HG02885 (cell line): ENCODE results near the gene IL21R.
"Not testable (repeated sequence)": the region's sequence is repeated elsewhere in the genome, so short reads cannot be mapped to it uniquely, and the experiment has no call there.

ENCODE experiments used
- ATAC-seq: cut with Tn5 transposase; IDR thresholded peaks from one replicate; pipeline ENCODE4 v1.9.1; 2021; ENCODE audit warnings: mild to moderate bottlenecking; ENCODE audit not compliant: unreplicated experiment, poor library complexity

The IL21R gene

DNA sequence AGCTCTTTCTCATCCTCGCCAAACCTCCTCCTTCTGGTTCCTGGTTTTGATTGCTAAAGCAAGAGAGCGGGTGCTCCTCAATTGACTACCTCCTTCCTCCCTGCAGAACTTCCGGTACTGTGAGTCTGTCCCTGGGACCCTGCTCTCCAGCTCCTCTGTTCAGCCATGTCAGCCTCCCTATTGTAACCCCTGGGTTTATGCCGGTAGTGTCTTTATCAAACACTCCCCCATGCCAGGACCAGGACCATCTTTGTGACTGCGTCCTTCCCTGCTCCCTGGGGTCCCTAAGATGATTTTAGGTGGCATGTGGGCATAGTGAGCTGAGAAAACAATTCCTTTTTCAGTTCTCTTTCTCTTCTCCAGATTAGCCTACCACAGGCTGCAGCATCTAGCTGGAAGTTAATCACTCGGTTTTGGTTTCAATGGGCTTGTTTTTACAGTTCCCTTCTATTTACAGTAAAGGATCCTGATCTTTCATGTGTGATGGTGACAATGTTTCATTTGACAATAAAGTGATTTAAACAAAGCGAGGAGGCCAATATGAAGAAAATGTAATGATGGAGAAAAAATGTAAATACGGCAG, 27.7 kb upstream of the IL21R start:
- peak; percentile 24 for ATAC-seq

DNA sequence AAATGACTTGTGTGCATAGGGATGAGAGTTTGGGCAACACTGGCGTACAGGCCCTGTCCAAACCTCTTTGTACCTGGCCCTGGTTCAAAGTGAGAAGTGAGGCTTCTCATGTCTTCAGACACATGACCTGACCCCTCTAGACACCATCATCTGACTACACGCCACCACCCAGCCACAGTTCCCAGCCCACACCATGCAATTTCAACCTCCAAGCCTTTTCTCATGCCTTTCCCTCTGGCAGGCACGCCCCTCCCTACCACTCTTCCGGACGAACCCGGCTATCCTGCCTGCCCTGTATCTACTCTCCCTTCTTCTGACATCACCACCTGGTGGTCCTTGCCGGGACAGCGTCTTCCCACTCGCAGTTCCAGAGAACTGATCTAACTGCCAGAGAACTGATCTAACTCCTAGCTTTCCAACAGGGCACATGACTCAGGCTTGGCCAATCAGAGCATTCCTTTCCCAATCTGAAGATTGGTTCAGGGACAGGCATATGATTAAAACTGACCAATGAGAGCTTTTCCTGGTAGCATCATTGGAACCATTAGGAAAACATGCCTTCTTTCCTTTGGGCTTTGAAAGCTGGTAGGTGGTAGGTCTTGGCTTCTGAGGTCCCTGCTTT, 27.1 kb upstream of the IL21R start:
- peak; percentile 48 for ATAC-seq

DNA sequence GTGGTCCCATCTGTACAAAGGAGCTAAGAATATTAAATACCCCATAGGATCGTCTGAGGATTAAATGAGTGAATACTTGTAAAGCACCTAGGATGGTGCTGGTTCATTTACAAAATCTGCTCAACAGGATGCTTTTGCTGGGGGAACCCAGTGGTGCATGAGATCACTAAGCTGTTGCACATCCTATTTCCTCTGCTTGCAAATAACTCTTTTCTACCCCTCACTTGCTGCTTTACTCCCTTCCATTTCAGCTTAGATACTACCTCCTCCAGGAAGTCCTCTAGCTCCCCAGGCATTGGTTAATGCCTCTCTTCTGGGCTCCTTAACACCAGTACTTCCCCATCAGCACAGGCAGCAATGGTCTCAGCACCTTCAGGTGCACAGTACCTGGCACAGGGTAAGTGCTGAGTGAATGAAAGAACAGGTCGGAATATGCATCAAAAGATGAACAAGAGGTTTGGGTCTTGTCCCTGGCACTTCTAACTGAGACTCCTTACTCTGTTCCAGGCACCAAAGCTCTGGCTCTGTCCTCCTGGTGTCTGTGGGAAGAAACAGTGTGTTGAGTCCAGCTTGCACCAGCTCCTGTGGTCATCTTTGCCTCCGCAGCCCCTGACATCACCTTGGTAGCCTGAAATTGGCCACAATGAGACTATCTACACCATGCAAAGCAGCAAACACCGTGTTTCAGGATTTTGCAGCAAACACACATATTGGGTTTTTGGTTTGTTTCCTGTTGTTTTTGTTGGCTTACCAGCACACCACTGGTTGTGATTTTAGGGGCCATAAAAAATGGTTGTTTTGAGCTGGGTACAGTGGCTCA, 24.1 kb upstream of the IL21R start:
- ATAC-seq = peak; percentile 43

DNA sequence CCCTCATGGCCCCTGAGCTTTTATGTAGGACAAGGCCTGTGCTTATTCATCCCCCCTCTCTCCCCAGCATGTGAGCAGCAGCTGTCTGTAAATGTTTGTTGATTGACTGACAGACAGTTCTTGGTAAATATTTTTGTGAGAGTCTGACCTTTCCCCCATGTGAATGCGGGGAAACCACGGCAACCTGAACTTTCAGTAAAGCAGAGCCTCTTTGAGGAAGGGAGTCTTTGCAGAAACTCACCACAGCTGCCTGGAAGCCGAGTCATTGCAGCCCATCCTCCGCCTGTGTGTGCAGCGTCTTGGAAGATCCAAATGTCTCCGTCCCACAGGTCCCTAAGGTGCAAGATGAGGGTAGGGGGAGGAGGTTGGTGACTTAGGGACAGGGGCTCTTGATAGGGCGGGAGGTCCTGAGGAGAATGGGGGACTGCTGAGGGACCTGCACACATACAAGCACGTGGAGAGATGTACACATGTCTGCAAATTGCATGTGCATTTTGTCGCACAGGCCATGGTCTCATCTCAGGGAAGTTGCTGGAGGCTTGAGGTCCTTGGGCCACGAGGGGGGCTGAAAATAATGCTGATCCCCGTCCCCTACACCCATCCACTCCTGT, 23.0 kb upstream of the IL21R start:
- no peak for ATAC-seq

DNA sequence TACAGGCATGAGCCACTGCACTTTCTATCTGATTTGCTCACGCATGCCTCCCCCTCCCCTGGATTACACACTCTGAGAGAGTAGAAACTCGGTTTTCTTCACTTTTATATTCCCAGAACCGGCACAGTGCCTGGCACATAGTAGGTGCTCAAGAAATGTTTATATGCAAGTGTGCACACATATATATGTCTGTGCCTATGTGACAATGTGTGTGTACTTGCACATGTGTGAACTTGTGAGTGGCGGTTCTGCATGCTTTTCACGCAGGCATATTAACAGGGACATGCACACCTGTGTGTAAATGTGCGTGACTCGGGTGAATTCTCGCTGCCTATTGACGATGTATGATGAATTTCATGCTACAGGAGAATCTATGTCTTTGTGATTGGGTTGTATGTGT, 22.1 kb upstream of the IL21R start:
- ATAC-seq = no peak

DNA sequence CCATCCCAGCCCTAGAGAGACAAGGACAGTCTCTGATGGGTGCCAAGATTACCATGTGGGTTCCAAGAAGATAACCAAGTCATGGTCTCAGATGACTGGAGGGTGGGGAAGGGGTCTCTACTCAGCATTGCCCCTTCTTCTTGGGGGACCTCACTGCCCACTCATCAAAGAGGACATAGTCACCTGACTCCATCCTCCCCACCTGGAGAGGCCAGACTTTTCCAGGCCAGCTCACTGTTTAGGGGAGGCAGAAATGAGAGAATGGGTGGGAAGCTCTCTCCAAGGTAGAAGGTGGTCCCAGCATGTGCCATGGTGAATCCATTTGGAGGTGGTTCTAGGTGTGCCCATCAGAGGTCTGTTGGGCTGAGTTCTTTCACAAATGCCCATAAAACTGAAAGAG, 20.7 kb upstream of the IL21R start:
- ATAC-seq = no peak

DNA sequence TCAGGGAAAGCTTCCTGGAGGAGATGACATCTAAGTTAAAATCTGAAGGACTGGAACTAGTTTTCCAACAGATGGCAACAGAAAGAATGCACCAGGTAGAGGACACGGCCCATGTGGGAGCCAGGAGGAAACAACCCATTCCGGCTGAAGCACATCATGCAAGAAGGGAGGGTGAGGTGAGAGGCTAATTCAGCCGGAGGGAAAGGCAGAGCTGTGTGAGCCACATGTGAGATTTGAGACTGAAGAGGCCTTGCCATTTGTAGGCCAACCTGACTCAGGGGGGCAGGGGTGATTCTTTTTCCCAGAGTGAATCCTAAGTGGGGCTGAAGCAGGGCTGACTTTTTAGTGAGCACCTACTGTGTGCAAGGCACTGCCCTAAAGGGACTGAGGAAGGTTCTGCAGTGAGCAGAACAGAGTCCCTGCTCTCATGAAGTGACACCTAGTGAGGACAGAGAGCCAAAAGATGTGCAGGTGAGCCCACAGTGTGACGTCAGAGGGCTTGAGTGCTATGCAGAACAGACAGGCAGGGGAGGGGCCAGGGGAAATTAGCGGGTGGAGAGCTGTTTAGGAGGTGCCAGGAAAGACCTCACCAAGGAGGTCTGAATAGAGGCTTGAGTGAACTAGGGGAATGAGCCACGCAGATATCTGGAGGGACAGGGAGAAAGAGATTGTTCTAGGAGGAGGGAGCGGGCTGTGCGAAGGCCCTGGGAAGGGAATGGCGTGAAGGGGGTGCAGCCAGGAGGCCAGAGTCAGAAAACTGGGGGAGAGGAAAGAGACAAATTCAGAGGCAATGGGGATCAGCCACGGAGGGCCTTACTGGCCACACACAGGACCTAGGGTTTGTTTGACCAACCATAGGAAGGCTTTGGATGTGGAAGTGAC, 19.8 kb upstream of the IL21R start:
- no peak for ATAC-seq

DNA sequence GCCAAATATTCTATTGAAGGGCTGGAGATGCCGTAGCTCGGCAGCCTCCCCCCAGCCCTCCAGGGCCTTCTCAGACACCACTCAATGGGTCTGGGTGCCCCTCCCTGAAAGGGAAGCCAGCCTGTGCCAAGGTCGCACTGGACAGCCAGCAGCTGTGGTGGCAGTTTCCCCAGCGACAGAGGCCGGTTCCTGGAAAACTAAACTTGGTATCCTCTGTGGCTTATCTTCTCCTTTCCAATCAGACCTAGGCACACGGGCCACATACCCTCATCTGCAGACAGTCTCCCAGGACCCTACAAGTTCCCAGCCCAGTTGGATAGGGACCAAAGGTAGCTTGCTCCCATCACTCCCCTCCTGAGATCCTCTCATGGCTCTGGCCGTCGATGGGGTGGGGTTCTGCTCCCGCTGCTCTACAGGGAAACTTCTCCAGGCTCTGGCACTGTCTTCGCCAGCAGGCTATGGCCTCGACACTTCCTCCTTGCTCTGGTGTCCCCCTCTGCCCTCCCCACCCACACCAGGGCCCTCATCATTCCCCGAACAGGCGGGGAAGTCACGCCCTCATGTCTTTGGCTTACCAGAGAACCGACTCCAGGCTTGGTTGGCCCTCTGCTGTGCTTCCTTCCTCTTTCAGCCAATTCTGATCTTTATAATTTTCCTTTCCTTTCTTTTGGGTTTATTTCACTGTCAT, 18.3 kb upstream of the IL21R start:
- no peak for ATAC-seq

DNA sequence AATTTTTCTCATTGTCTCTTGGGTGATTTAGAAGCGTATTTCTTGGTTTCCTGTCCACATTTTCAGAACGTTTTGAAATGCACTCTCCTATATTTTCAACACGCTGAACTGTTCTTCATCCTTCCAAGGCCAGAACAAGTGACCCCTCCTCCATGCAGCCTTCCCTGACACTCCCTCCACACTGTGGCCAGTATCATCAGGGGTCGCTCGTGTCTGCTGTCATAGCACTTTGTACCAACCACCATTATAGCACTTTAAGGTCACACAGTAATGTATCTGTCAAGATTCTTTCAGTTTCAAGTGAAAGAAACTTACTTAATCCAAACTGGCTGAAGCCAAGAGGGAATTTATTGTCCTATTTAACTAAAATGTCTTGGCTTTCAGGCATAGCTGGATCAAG, 17.5 kb upstream of the IL21R start:
- no peak for ATAC-seq

DNA sequence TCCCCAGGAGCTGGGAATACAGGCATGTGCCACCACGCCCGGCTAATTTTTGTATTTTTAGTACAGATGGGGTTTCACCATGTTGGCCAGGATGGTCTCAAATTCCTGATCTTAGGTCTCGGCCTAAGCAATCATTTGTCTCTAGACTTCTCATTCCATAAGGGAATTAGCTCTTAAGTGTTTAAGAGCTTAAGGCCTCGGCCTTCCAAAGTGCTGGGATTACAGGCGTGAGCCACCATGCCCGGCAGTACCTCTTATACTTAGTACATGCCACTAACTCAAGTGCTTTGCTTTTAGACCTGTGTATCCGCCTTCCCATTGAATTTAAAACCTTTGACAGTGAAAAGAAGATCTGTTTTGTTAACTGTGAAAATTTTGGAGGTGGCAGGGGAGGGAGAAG, 16.6 kb upstream of the IL21R start:
- ATAC-seq = no peak

DNA sequence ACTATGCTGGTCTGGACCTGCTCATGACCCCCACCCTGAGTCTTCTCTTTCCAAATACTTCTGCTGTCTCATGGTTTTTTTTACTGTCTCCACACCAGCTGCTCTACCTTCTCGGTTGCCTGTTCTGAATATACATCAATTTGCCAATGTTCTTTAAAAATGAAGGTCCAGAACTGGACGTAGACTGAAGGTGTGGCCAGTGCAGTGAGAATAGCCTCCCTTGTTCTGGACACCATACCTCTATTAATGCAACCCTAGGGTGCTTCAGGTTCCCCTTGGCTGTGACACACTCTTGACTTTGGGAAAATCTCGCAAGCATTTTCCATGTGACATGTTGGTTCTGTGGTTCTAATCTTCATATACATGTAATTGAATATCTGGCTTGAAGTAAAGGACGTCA, 15.3 kb upstream of the IL21R start:
- no peak for ATAC-seq

DNA sequence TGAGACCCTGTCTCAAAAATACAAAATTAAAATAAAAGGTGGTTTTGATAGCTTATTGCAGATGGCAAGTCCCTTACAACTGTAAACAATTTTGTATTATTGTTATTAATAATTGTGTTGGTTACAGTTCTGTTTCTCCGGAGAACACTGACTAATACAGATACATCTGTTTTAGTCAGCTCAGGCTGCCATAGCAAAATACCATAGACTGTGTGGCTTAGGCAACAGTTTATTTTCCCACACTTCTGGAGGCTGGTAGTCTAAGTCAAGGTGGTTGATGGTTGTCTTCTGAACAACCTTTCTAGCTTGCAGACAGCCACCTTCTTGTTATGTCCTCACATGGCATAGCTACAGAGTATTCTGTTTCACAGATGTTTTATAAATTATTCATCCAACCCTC, 14.2 kb upstream of the IL21R start:
- ATAC-seq = peak; percentile 92

DNA sequence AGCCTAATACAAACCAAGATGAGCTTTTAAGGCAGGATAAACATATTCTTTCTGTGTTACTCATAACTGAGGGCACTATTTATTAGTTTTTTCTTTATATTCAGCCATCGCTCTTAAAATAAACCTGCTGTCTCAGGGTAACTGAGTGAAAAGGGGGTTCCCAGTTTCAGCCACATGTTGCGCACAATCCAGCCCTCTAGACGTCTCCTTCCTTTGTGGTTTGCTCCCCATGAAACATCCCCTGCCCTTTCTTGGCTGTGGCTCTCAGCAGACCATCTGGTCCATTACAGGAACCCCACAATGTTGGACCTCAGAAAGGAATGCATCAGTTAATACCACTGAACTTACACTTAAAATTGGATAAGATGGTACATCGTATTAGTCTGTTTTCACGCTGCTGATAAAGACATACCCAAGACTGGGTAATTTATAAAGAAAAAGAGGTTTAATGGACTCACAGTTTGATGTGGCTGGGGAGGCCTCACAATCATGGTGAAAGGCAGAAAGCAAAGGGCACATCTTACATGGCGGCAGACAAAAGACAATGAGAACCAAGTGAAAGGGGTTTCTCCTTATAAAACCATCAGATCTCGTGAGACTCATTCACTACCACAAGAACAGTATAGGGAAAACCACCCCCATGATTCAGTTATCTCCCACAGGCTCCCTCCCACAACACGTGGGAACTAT, 12.6 kb upstream of the IL21R start:
- no peak for ATAC-seq

DNA sequence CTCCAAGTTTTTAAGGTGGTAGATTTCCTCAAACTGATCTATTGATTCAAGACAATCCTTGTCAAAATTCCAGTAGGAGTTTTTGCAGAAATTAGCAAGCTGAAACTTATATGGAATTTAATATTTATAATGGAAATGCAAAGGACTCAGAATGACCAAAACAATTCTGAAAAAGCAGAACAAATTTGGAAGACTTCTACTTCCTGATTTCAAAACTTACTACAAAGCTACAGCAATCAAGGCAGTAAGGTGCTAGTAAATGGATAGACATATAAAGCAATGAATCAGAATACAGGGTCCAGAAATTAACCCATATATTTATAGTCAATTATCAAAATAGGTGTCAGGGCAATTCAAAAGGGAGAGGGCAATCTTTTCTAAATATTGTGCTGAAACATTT, 11.8 kb upstream of the IL21R start:
- no peak for ATAC-seq

DNA sequence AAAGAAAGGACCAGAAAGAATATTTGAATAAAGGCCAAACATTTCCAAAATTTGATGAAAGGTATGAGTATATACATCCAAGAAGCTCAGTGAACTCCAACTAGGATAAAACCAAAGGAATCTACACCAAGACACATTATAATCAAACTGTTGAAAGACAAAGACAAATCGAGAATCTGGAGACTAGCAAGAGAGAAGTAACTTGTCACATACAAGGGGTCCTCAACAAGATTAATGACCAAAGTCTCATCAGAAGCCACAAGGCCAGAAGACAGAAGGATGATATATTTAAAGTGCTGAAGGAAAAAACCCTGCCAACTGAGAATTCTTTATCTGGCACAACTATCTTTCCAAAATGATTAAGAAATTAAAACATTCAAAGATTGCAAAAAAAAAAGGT, 9.3 kb upstream of the IL21R start:
- no peak for ATAC-seq

DNA sequence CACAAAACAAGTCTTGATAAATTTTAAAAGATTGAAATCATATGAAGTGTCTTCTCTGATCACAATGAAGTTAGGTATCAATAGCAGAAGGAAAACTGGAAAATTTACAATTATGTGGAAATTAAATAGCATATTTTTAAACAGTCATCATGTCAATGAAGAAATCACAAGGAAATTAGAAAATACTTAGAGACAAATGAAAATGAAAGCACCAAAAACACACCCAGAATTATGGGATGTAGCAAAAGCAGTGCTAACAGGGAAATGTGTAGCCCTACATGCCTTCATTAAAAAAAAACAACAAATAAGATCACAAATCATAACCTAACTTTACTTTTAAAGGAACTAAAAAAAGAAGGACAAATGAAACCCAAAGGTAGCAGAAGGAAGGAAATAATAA, 7.5 kb upstream of the IL21R start:
- ATAC-seq = no peak

DNA sequence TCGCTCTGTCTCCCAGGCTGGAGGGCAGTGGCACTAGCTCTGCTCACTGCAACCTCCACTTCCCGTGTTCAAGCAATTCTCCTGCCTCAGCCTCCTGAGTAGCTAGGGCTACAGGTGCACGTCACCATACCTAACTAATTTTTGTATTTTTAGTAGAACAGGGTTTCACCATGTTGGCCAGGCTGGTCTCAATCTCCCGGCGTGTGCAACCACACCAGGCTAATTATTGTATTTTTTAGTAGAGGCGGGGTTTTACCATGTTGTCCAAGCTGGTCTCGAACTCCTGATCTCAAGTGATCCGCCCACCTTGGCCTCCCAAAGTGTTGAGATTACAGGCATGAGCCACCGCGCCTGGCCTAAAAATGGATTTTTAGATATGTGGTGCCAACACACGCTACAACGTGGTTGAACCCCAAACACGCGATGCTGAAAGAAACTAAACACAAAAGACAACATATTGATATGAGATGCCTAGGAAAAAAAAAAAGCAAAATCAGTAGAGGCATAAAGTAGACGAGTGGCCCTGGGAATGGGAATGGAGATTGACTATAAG, 3.6 kb upstream of the IL21R start:
- ATAC-seq = not testable (repeated sequence)

DNA sequence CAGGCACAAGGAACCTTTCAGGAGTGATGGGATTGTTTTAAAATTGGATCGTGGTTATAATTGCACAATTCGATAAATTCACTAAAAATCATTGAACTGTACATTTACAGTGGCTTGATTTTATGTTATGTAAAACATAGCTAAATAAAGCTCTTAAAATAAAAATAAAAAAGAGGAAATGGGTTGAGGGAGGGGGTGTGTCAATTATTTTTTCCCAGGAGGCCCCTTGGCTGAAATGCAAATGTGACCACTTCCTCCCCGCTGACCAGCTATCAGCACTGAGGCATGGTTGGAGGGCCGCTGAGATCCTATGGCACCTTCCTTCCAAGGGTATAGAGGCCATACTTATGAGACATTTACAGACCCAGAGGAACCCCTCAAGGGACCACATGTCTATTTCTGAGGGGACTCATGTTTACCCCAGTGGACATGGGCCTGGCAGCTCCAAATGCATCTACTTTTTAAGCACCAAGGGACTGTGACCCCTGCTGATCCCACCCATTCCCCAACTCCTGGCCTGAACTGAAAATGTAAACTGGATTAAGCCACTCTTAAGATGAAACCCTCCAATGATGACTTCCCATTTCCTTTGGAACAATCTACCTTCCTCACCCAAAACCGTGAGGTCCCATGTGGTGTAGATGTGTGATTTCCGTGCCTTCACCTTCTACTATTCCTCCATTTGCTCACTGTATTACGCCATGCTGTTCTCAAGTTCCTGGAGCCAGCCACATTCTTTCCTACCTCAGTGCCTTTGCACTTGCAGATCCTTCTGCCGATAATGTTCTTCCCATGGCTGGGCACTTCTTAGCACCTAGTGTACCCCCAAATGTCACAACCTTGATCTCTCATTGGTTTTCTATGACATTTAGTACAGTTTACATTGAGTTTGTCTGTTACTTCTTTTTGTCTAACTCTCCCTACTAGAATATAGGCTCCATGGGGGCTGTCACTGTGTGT, 2.8 kb upstream of the IL21R start:
- ATAC-seq = peak; percentile 32
